ENCODE measurements around the gene BCLAF1.

BCLAF1 gene

DNA sequence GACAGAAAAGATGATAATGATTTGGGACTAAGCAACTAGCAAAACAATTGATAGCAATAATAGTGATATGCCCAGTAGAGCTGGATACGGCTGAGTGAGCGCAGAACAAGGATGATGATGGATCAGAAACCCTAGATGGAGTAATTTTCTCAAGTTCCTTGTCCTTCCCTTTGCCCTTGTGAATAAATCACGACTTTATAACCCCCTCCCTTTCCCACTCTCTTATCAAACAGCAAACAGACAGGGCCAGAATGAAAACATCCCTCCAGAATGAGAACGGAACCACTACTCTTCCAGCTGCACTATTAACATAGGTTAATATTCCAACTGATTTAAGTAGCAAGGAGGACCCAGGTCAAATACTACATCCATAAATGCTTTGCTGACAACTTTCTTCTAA lies 38.3 kb downstream of the BCLAF1 start:
- Histone ChIP-seq H3K14ac (ENCODE audit: low read length) (no peak overlapping the region), H3K9me3 (replicated peaks in 1 of 2; ENCODE audit: control insufficient read depth in 2 of 2, insufficient read depth in 1 of 2, low read depth in 1 of 2, low read length in 2 of 2) (no peaks in the 10 kb centered on the region), H3K27ac (replicated peaks; ENCODE audit: low read length) (no peak overlapping the region), H2AK5ac (ENCODE audit: low read depth, low read length) (no peak overlapping the region), H2BK15ac (ENCODE audit: low read length) (no peak overlapping the region), H2BK120ac (ENCODE audit: low read depth, low read length) (no peak overlapping the region), H3K9ac (ENCODE audit: low read depth, low read length, poor library complexity) (no peak overlapping the region), H4K8ac (ENCODE audit: low read depth, low read length) (no peak overlapping the region), H3K18ac (ENCODE audit: low read length) (no peak overlapping the region), H4K91ac (ENCODE audit: low read depth, low read length, poor library complexity) (no peak overlapping the region), H3K79me1 (ENCODE audit: low read depth, low read length) (no peaks in the 10 kb centered on the region), H3K4me2 (ENCODE audit: insufficient read depth, low read length, poor library complexity, severe bottlenecking) (no peak overlapping the region), H3K4me3 (ENCODE audit: low read length in 2 of 2) (no peak overlapping the region), H3K23ac (ENCODE audit: low read depth, low read length, poor library complexity) (no peak overlapping the region), H3K4me1 (ENCODE audit: control insufficient read depth in 2 of 2, insufficient read depth in 1 of 2, low read depth in 1 of 2, low read length in 2 of 2) (peaks cover 0 to 2% of the 10 kb centered on the region in 2 donors), H2BK12ac (ENCODE audit: low read length) (no peak overlapping the region), H3K27me3 (ENCODE audit: control insufficient read depth in 3 of 3, insufficient read depth in 3 of 3, low read depth in 1 of 3, low read length in 3 of 3) (no peaks in the 10 kb centered on the region), H2BK5ac (ENCODE audit: low read length) (no peak overlapping the region), H3K36me3 (replicated peaks in 1 of 2; ENCODE audit: control insufficient read depth in 2 of 2, insufficient read depth in 2 of 2, low read length in 2 of 2) (peaks cover 0 to 3% of the 10 kb centered on the region in 2 donors), H2AFZ (ENCODE audit: low read length) (no peak overlapping the region), H3K4ac (ENCODE audit: low read length) (no peak overlapping the region)
- no CpG with 5 or more reads among the region's 4 CpGs for WGBS, 2 donors (ENCODE audit: extremely low coverage in 2 of 2, insufficient read length in 2 of 2, insufficient replicate concordance in 1 of 2)
- no peak for DNase-seq (ENCODE audit: low spot score)

DNA sequence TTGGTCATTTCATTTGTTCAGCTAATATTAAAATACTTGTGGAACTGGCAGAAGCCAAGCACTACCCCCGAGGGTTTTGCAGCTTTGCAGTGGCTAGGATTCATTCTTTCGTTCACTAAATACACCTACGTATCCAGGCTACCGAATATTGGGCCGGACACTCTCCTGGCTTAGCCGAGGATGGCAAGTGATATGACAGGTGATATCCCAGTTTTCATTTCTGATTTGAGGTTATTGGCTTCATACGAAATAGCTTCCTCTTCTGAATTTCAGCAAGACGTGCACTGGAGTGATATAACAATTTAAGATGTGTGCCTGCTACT lies 39.0 kb downstream of the BCLAF1 start:
- no peak overlapping the region for H4K91ac ChIP-seq (ENCODE audit: low read depth, low read length, poor library complexity)
- no CpG with 5 or more reads among the region's 8 CpGs for WGBS, 2 donors (ENCODE audit: extremely low coverage in 2 of 2, insufficient read length in 2 of 2, insufficient replicate concordance in 1 of 2)
- H2AK5ac ChIP-seq (ENCODE audit: low read depth, low read length): no peak overlapping the region
- H3K9ac ChIP-seq (ENCODE audit: low read depth, low read length, poor library complexity): no peak overlapping the region
- H3K23ac ChIP-seq (ENCODE audit: low read depth, low read length, poor library complexity): no peak overlapping the region
- no peak overlapping the region for H3K14ac ChIP-seq (ENCODE audit: low read length)
- H2BK5ac ChIP-seq (ENCODE audit: low read length): no peak overlapping the region
- peak overlapping the region; percentile 63 for H3K18ac ChIP-seq (ENCODE audit: low read length)
- peaks cover 0 to 4% of the 10 kb centered on the region in 2 donors for H3K36me3 ChIP-seq (replicated peaks in 1 of 2; ENCODE audit: control insufficient read depth in 2 of 2, insufficient read depth in 2 of 2, low read length in 2 of 2)
- H3K27me3 ChIP-seq (ENCODE audit: control insufficient read depth in 3 of 3, insufficient read depth in 3 of 3, low read depth in 1 of 3, low read length in 3 of 3): no peaks in the 10 kb centered on the region
- no peak overlapping the region for H3K4ac ChIP-seq (ENCODE audit: low read length)
- no peaks in the 10 kb centered on the region for H3K79me1 ChIP-seq (ENCODE audit: low read depth, low read length)
- no peak overlapping the region for H2BK12ac ChIP-seq (ENCODE audit: low read length)
- H2BK120ac ChIP-seq (ENCODE audit: low read depth, low read length): no peak overlapping the region
- H3K27ac ChIP-seq (replicated peaks; ENCODE audit: low read length): no peak overlapping the region
- H2AFZ ChIP-seq (ENCODE audit: low read length): peak overlapping the region; percentile 84
- H2BK15ac ChIP-seq (ENCODE audit: low read length): no peak overlapping the region
- H3K9me3 ChIP-seq (replicated peaks in 1 of 2; ENCODE audit: control insufficient read depth in 2 of 2, insufficient read depth in 1 of 2, low read depth in 1 of 2, low read length in 2 of 2): no peaks in the 10 kb centered on the region
- DNase-seq (ENCODE audit: low spot score): no peak
- peak overlapping the region; percentile 72 for H3K4me2 ChIP-seq (ENCODE audit: insufficient read depth, low read length, poor library complexity, severe bottlenecking)
- peak overlapping the region; percentile 78 to 85 for H3K4me3 ChIP-seq (ENCODE audit: low read length in 2 of 2)
- H4K8ac ChIP-seq (ENCODE audit: low read depth, low read length): no peak overlapping the region
- H3K4me1 ChIP-seq (ENCODE audit: control insufficient read depth in 2 of 2, insufficient read depth in 1 of 2, low read depth in 1 of 2, low read length in 2 of 2): peaks cover 0 to 2% of the 10 kb centered on the region in 2 donors

DNA sequence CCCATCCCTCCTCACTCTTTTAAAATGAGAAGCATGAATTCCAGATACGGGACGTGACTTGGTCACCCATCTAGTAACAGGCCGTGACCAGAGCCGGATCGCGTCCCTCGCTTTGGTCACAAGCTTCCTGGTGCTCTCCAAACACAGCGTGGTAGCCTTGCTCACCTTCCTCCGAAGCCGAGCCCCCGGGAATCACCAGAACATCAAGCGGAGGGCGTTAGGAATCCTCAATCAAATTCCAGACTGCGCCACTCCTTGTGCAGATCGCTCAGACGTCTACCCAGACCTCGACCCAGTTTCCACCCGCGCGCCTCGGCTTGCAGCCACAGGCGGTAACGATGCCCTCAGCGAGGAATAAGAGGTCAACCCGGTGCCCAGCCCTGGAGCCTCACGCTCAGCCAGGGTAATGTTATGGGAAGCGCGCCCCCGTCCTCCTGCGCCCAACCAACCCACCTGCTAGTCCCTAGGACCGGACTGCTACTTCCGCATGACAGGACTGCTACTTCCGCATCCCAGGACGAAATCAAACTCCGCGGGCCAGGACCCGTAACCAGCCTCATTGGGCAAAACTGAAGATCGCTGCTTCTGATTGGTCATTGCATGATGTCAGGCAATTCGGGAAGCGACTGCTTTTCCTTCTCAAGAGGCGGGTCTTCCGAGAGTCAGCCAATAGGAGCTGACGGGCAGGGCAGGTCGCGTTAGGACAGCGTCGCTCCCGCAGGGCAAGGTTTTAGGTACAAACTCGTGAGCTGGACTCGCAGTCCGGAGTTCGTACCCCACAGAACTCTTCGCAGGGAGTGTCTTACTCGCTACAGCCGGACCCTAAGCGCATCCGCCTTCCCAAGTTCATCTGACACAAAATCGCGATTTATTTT lies 39.6 kb downstream of the BCLAF1 start, which contains the start of gene MTFR2:
MTFR2 (minus strand) TSS at position 501 of the 875 bp plus-strand sequence. CDS start 1,212 bp downstream, outside the sequence.
- H3K18ac ChIP-seq (ENCODE audit: low read length): peak within 1 kb of the TSS; percentile 63
- no peak within 1 kb of the TSS for H2AK5ac ChIP-seq (ENCODE audit: low read depth, low read length)
- no peaks in the 10 kb centered on the region for H3K27me3 ChIP-seq (ENCODE audit: control insufficient read depth in 3 of 3, insufficient read depth in 3 of 3, low read depth in 1 of 3, low read length in 3 of 3)
- no peaks in the 10 kb centered on the region for H3K9me3 ChIP-seq (replicated peaks in 1 of 2; ENCODE audit: control insufficient read depth in 2 of 2, insufficient read depth in 1 of 2, low read depth in 1 of 2, low read length in 2 of 2)
- H3K9ac ChIP-seq (ENCODE audit: low read depth, low read length, poor library complexity): peak within 1 kb of the TSS; percentile 56
- peak; percentile 97 for DNase-seq (ENCODE audit: low spot score)
- no peak within 1 kb of the TSS for H2BK5ac ChIP-seq (ENCODE audit: low read length)
- H3K79me1 ChIP-seq (ENCODE audit: low read depth, low read length): no peaks in the 10 kb centered on the region
- H2AFZ ChIP-seq (ENCODE audit: low read length): peak within 1 kb of the TSS; percentile 91
- H3K14ac ChIP-seq (ENCODE audit: low read length): no peak within 1 kb of the TSS
- peak within 1 kb of the TSS; percentile 82 for H3K4me2 ChIP-seq (ENCODE audit: insufficient read depth, low read length, poor library complexity, severe bottlenecking)
- no peak within 1 kb of the TSS for H3K4ac ChIP-seq (ENCODE audit: low read length)
- H2BK120ac ChIP-seq (ENCODE audit: low read depth, low read length): no peak within 1 kb of the TSS
- H2BK12ac ChIP-seq (ENCODE audit: low read length): no peak within 1 kb of the TSS
- no peak within 1 kb of the TSS for H3K23ac ChIP-seq (ENCODE audit: low read depth, low read length, poor library complexity)
- peaks cover 0 to 4% of the 10 kb centered on the region in 2 donors for H3K36me3 ChIP-seq (replicated peaks in 1 of 2; ENCODE audit: control insufficient read depth in 2 of 2, insufficient read depth in 2 of 2, low read length in 2 of 2)
- H2BK15ac ChIP-seq (ENCODE audit: low read length): no peak within 1 kb of the TSS
- H3K4me3 ChIP-seq (ENCODE audit: low read length in 2 of 2): peak within 1 kb of the TSS; percentile 78 to 87
- H3K4me1 ChIP-seq (ENCODE audit: control insufficient read depth in 2 of 2, insufficient read depth in 1 of 2, low read depth in 1 of 2, low read length in 2 of 2): peaks cover 0 to 2% of the 10 kb centered on the region in 2 donors
- H4K8ac ChIP-seq (ENCODE audit: low read depth, low read length): no peak within 1 kb of the TSS
- H3K27ac ChIP-seq (replicated peaks; ENCODE audit: low read length): no peak within 1 kb of the TSS
- WGBS, 2 donors (ENCODE audit: extremely low coverage in 2 of 2, insufficient read length in 2 of 2, insufficient replicate concordance in 1 of 2): no CpG with 5 or more reads among the region's 59 CpGs
- H4K91ac ChIP-seq (ENCODE audit: low read depth, low read length, poor library complexity): no peak within 1 kb of the TSS

DNA sequence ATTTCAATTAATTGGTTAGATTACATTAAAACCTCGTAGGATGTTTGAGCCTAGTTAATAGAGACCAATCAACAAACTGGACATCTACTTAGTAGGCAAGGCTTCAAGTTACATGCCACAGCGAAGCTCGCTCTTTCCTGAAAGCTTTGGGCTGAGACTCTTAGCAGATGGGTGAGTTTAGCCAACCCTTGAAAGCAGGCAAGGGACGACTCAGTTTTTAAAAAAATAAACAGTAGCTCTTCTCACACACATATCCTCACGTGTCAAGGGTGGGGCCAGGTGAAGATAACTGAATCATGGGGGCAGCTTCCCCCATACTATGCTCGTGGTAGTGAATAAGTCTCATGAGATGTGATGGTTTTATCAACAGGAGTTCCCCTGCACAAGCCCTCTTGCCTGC lies 40.3 kb downstream of the BCLAF1 start:
- H3K4me1 ChIP-seq (ENCODE audit: control insufficient read depth in 2 of 2, insufficient read depth in 1 of 2, low read depth in 1 of 2, low read length in 2 of 2): peaks cover 0 to 2% of the 10 kb centered on the region in 2 donors
- H2BK12ac ChIP-seq (ENCODE audit: low read length): no peak overlapping the region
- H2BK5ac ChIP-seq (ENCODE audit: low read length): no peak overlapping the region
- H3K9ac ChIP-seq (ENCODE audit: low read depth, low read length, poor library complexity): no peak overlapping the region
- H3K9me3 ChIP-seq (replicated peaks in 1 of 2; ENCODE audit: control insufficient read depth in 2 of 2, insufficient read depth in 1 of 2, low read depth in 1 of 2, low read length in 2 of 2): no peaks in the 10 kb centered on the region
- no peak overlapping the region for H4K91ac ChIP-seq (ENCODE audit: low read depth, low read length, poor library complexity)
- H2BK15ac ChIP-seq (ENCODE audit: low read length): no peak overlapping the region
- no peak overlapping the region for H3K23ac ChIP-seq (ENCODE audit: low read depth, low read length, poor library complexity)
- no peaks in the 10 kb centered on the region for H3K27me3 ChIP-seq (ENCODE audit: control insufficient read depth in 3 of 3, insufficient read depth in 3 of 3, low read depth in 1 of 3, low read length in 3 of 3)
- H3K79me1 ChIP-seq (ENCODE audit: low read depth, low read length): no peaks in the 10 kb centered on the region
- peak overlapping the region; percentile 82 for H3K4me2 ChIP-seq (ENCODE audit: insufficient read depth, low read length, poor library complexity, severe bottlenecking)
- peaks cover 0 to 7% of the 10 kb centered on the region in 2 donors for H3K36me3 ChIP-seq (replicated peaks in 1 of 2; ENCODE audit: control insufficient read depth in 2 of 2, insufficient read depth in 2 of 2, low read length in 2 of 2)
- H4K8ac ChIP-seq (ENCODE audit: low read depth, low read length): no peak overlapping the region
- DNase-seq (ENCODE audit: low spot score): no peak
- no peak overlapping the region for H3K27ac ChIP-seq (replicated peaks; ENCODE audit: low read length)
- no peak overlapping the region for H2BK120ac ChIP-seq (ENCODE audit: low read depth, low read length)
- no peak overlapping the region for H3K14ac ChIP-seq (ENCODE audit: low read length)
- no peak overlapping the region for H3K4ac ChIP-seq (ENCODE audit: low read length)
- WGBS, 2 donors (ENCODE audit: extremely low coverage in 2 of 2, insufficient read length in 2 of 2, insufficient replicate concordance in 1 of 2): no CpG with 5 or more reads among the region's 6 CpGs
- H2AK5ac ChIP-seq (ENCODE audit: low read depth, low read length): no peak overlapping the region
- H2AFZ ChIP-seq (ENCODE audit: low read length): peak overlapping the region; percentile 91
- peak overlapping the region; percentile 78 to 87 for H3K4me3 ChIP-seq (ENCODE audit: low read length in 2 of 2)
- no peak overlapping the region for H3K18ac ChIP-seq (ENCODE audit: low read length)

All from neuronal stem cell (in vitro differentiated cells).